Right atrium auricular region (tissue), 2 donors: ENCODE data around the gene CIROP. TPM values are rescaled to one million over a fixed set of nuclear protein-coding genes. Genes with fewer than 3 reads are reported as not detected.

ENCODE experiments used
- DNase-seq: peaks from one replicate; pipeline ENCODE4 v3.0.0-alpha.2; 2019; ENCODE audit warnings: low spot score
- H3K27ac ChIP-seq, 2 donors: fragments of 200-600 bp; sonication (generic); 1 replicate in 1 of 2; 2 replicates in 1 of 2; pipeline ENCODE4 v1.5.1; 2016 to 2019
- H3K27me3 ChIP-seq, 2 donors: fragments of 200-600 bp; sonication (generic); one replicate each; pipeline versions ENCODE4 v1.5.1 to v1.6.0; 2017 to 2019
- H3K36me3 ChIP-seq: fragments of 200-600 bp; sonication (generic); one replicate; pipeline ENCODE4 v1.5.1; 2016
- H3K4me1 ChIP-seq, 2 donors: fragments of 200-600 bp; sonication (generic); one replicate each; pipeline versions ENCODE4 v1.5.1 to v1.6.0; 2017 to 2019
- H3K4me3 ChIP-seq, 2 donors: fragments of 200-600 bp; sonication (generic); 1 replicate in 1 of 2; 2 replicates in 1 of 2; pipeline ENCODE4 v1.5.1; 2017 to 2019; ENCODE audit warnings: mild to moderate bottlenecking in 1 of 2, moderate library complexity in 1 of 2
- H3K9me3 ChIP-seq, 2 donors: fragments of 200-600 bp; sonication (generic); one replicate each; pipeline ENCODE4 v1.5.1; 2019
- total RNA-seq, 2 donors: library from RNA; depleted of rRNA; stranded (reverse); fragments of >200 nt; gene quantifications; one replicate each; pipeline ENCODE4 v1.1.0, GENCODE V29; 2016
- TF ChIP-seq, protein P1 (sequence below), 2 donors: fragments of 200-600 bp; sonication (generic); IDR thresholded peaks; one replicate each; pipeline ENCODE4 v1.5.1; 2019; ENCODE audit warnings: antibody characterized with exemption in 2 of 2

The CIROP gene
- total RNA-seq, 2 donors from 2014 or later, result not detected

DNA sequence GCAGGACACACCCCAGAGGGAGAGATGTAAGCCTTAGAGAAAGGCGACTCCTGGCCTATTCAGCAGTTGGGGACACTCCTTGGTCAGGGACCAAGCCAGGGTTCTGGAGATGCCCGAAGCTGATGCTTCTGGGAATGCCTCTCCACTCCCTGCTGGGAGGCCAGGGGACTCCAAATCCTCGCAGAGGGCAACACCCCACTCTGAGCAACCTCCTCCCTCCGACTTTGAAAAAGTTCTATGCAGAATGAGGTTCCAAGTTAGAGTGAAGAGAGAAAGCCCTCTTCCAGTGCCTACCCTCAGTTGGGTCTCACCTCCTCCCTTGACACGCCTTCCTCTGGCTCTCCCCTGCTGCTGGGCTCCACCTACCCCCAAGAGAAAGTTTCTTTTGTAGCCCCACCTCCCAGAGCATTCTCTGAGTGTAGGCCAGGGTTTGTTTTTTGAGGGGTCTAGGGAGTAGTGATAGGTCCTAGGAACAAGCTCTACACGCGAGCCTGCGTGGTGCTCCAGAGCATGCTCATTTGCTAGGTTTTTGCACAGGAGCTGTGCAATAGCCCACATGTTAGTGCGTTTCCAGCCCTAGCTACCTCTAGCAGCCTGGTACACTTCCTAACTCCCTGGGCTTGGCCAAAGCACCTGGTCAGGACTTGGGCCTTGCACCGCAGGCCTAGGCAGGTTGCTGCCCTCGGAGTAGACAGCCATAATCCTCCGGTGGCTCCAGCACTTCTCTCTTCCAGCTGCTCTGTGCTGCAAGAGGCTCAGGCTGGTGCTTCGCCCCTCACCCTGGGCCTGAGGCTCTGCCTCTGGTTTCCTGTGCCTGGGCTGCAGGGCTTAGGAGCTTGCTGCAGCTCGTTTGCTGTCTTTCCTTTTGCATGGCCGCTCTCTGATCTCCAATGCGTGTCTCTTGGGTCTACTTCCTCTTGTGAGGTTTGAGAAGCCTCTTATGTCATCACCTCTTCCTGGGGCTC lies 14.9 kb upstream of the CIROP start:
- TF ChIP-seq, protein P1, sequence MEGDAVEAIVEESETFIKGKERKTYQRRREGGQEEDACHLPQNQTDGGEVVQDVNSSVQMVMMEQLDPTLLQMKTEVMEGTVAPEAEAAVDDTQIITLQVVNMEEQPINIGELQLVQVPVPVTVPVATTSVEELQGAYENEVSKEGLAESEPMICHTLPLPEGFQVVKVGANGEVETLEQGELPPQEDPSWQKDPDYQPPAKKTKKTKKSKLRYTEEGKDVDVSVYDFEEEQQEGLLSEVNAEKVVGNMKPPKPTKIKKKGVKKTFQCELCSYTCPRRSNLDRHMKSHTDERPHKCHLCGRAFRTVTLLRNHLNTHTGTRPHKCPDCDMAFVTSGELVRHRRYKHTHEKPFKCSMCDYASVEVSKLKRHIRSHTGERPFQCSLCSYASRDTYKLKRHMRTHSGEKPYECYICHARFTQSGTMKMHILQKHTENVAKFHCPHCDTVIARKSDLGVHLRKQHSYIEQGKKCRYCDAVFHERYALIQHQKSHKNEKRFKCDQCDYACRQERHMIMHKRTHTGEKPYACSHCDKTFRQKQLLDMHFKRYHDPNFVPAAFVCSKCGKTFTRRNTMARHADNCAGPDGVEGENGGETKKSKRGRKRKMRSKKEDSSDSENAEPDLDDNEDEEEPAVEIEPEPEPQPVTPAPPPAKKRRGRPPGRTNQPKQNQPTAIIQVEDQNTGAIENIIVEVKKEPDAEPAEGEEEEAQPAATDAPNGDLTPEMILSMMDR (IDR thresholded peaks at IDR 0.05), result no peak
- no peak overlapping the region for H3K4me3 ChIP-seq
- no peaks in the 10 kb centered on the region for H3K36me3 ChIP-seq
- no peaks in the 10 kb centered on the region for H3K27me3 ChIP-seq
- H3K9me3 ChIP-seq, result no peaks in the 10 kb centered on the region
- no peak overlapping the region for H3K27ac ChIP-seq
- no peak for DNase-seq
- H3K4me1 ChIP-seq, result peaks cover 0 to 22% of the 10 kb centered on the region in 2 donors

DNA sequence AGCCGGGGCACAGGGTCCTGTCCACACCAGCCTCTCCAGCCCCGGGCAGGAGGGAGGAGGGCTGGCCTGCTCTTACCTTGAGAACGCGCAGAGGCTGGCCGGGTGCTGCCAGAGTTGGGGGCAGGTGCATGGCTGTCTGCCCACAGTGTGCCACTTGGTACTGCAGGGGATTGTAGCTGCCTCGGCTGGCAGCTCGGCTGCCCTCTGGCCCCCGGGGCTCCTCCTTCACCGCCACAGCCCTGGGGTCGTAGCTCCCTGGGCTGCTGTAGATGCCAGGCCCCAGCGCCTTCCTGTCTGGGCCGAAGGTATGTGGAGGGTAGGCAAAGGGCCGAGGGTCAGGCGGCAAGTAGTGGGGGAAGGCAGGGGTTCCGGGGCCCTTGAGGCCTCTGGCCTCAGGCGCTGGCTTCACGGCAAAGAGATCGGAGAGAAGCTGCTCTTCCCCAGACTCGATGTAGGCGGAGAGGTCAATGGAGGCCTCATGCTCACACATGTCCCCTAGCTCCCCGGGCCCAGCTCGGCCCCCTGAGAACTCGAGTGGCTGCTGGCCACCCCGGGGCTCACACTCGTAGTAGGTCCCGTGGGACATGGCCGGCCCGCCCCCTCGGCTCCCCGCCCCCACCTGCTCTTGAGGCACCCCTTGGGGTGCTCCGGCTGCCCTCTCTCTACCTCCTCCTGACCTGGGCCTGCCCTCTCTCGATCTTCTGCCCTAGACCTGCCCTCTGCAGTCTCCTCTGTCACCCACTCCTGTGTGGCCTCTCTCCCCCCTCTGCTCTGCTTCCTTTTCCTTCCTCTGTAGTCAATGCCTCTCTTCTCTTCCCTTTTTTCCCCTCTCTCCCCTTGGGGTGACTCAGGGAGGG lies 13.9 kb upstream of the CIROP start, which contains the start of gene CEBPE:
Gene CEBPE (minus strand): TSS at position 750 of the 857 bp plus-strand sequence. CDS start 164 bp downstream, at position 586.
- H3K4me1 ChIP-seq, result peaks cover 0 to 22% of the 10 kb centered on the region in 2 donors
- no peaks in the 10 kb centered on the region for H3K27me3 ChIP-seq
- no peaks in the 10 kb centered on the region for H3K9me3 ChIP-seq
- H3K27ac ChIP-seq, result no peak within 1 kb of the TSS
- DNase-seq, result no peak
- TF ChIP-seq, protein P1 (IDR thresholded peaks at IDR 0.05), result no peak
- no peak within 1 kb of the TSS for H3K4me3 ChIP-seq
- no peaks in the 10 kb centered on the region for H3K36me3 ChIP-seq

DNA sequence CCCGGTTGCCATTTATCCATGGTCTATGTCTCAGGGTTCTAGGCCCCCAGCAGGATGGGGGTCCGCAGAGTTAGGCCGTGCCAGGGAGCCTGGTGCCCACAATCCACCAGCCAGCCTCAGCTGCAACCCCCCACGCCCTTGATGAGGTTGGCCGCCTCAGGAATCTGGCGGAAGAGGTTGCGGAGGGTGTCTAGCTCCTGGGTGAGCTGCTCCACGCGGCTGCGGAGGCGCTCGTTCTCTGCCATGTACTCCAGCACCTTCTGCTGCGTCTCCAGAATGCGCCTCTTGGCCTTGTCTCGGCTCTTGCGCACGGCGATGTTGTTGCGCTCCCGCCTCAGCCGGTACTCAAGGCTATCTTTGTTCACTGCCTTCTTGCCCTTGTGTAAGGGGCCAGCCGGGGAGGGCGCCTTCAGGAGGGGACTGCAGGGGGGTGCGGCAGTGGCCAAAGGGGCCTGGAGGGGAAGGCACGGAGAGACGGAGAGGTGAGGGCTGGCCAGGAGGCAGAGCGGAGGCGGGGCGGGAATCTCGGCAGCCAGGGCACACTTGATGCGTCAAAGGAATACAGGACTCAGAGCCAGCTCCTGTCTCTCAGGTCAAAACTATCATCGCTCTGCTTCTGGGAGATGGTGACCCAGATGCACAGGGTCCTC lies 12.7 kb upstream of the CIROP start:
- Histone ChIP-seq H3K36me3 (no peaks in the 10 kb centered on the region), H3K4me3 (no peak overlapping the region), H3K27me3 (no peaks in the 10 kb centered on the region), H3K9me3 (no peaks in the 10 kb centered on the region), H3K4me1 (peaks cover 0 to 26% of the 10 kb centered on the region in 2 donors), H3K27ac (no peak overlapping the region)
- DNase-seq, result no peak
- TF ChIP-seq, protein P1 (IDR thresholded peaks at IDR 0.05), result no peak

DNA sequence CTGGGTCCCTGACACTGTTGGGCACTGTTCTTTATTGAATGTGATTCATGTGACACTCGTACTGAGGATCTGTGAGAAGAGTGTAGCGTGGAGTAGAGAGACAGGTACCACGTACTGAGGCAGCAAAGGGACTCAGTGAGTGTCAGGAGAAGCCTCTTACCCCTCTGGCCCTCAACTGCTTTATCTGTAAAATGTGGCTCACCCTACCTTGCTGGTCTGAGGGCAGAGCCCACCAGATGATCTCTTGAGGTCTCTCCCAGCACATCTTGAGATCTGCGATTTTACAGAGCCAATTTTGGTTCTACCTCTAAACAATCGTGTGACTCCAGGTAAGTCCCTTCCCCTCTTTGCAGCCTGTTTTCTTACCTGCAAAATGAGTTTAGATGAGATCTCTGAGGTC lies 11.1 kb upstream of the CIROP start:
- TF ChIP-seq, protein P1 (IDR thresholded peaks at IDR 0.05), result no peak
- no peaks in the 10 kb centered on the region for H3K9me3 ChIP-seq
- H3K4me3 ChIP-seq, result no peak overlapping the region
- no peak for DNase-seq
- no peak overlapping the region for H3K27ac ChIP-seq
- peaks cover 0 to 16% of the 10 kb centered on the region in 2 donors for H3K4me1 ChIP-seq
- H3K36me3 ChIP-seq, result no peaks in the 10 kb centered on the region
- H3K27me3 ChIP-seq, result no peaks in the 10 kb centered on the region

DNA sequence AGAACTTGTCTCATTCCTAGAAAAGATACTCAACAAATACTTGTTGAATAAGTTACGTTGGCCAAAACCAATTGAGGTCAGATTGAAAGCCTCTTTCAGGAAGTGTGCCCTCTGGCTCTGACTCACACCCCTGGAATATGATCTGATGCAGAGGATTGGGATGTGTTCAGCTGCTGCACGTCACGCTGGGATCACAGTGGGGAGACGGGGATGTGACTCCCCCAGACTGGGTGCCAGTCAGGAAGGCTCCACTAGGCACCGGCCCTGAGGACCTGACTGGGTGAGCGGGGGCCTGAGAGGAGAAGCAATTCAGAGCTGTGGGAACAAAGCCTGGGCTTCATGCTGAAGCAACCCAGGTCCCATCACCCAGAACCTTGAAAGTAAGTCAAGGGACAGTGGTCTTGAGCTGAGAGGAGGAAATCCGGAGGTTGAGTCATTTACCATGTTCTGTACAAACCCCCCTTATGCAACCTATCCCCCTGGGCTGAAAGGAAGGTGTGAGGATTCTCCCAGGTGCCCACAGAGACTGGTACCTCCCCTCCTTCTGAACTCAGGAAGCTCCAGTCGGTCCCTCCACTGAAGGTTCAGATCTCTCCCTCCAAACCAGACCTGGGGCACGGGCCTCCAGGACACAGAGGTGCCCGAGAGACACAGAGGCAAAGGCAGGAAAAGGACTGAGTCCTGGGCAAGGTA lies 10.4 kb upstream of the CIROP start:
- TF ChIP-seq, protein P1 (IDR thresholded peaks at IDR 0.05), result no peak
- H3K4me3 ChIP-seq, result no peak overlapping the region
- H3K27me3 ChIP-seq, result no peaks in the 10 kb centered on the region
- H3K9me3 ChIP-seq, result no peaks in the 10 kb centered on the region
- H3K27ac ChIP-seq, result no peak overlapping the region
- H3K4me1 ChIP-seq, result peaks cover 0 to 15% of the 10 kb centered on the region in 2 donors
- no peaks in the 10 kb centered on the region for H3K36me3 ChIP-seq
- DNase-seq, result peak; percentile 72
